ENCODE measurements around the gene VASH1. TPM values are rescaled to one million over a fixed set of nuclear protein-coding genes. Genes with fewer than 3 reads are reported as not detected.

VASH1 gene
- total and polyA plus RNA-seq, 2 donors (not counting 1 experiment from before 2014, with no cell fraction given), result 2.5 to 4.5 TPM

GRCh38 chr14:76772300-76773187 is 11.3 kb downstream of the VASH1 start:
- DNase-seq (ENCODE audit: low read depth in 2 of 2), result peak; percentile 44 to 81
- no peak overlapping the region for H3K9ac ChIP-seq (ENCODE audit: insufficient read depth, low read length)
- H3K27ac ChIP-seq (ENCODE audit: insufficient read depth, low read length), result peak overlapping the region; percentile 21

GRCh38 chr14:76773188-76773885 is 12.1 kb downstream of the VASH1 start:
- Histone ChIP-seq H3K4me2 (ENCODE audit: extremely low read depth, insufficient read depth, low read length) (peak overlapping the region; percentile 25), H3K9me3 (ENCODE audit: control insufficient read depth, insufficient read depth, low read depth, low read length) (no peaks in the 10 kb centered on the region), H3K79me2 (ENCODE audit: control insufficient read depth, insufficient read depth, low read length) (no peaks in the 10 kb centered on the region), H3K4me3 (replicated peaks in 1 of 4; ENCODE audit: control extremely low read depth in 1 of 4, insufficient read depth in 1 of 4, low read depth in 3 of 4, low read length in 4 of 4) (no peak overlapping the region), H3K27ac (ENCODE audit: insufficient read depth, low read length) (peak overlapping the region; percentile 21), H2AFZ (ENCODE audit: low read length) (peak overlapping the region; percentile 15), H3K4me1 (ENCODE audit: control insufficient read depth, extremely low read depth, insufficient read depth, low read length) (peaks cover 15% of the 10 kb centered on the region), H3K36me3 (ENCODE audit: control insufficient read depth, insufficient read depth, low read length) (no peaks in the 10 kb centered on the region), H3K9ac (ENCODE audit: insufficient read depth, low read length) (no peak overlapping the region), H3K27me3 (ENCODE audit: control insufficient read depth, insufficient read depth, low read length) (no peaks in the 10 kb centered on the region), H4K20me1 (ENCODE audit: control insufficient read depth, extremely low read depth, insufficient read depth, low read length) (no peaks in the 10 kb centered on the region)
- peak; percentile 82 to 87 for DNase-seq (ENCODE audit: low read depth in 2 of 2)
- TF ChIP-seq, protein P1, sequence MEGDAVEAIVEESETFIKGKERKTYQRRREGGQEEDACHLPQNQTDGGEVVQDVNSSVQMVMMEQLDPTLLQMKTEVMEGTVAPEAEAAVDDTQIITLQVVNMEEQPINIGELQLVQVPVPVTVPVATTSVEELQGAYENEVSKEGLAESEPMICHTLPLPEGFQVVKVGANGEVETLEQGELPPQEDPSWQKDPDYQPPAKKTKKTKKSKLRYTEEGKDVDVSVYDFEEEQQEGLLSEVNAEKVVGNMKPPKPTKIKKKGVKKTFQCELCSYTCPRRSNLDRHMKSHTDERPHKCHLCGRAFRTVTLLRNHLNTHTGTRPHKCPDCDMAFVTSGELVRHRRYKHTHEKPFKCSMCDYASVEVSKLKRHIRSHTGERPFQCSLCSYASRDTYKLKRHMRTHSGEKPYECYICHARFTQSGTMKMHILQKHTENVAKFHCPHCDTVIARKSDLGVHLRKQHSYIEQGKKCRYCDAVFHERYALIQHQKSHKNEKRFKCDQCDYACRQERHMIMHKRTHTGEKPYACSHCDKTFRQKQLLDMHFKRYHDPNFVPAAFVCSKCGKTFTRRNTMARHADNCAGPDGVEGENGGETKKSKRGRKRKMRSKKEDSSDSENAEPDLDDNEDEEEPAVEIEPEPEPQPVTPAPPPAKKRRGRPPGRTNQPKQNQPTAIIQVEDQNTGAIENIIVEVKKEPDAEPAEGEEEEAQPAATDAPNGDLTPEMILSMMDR (conservative IDR thresholded peaks at IDR 0.05 in 1 of 2, IDR thresholded peaks at IDR 0.05 in 1 of 2; ENCODE audit: low read depth in 1 of 2, low read length in 2 of 2), result peak; percentile 7 to 19
- TF ChIP-seq EZH2 (IDR thresholded peaks at IDR 0.05; ENCODE audit: low read length, missing control alignments), result no peak

More at GRCh38 chr14:76772300-76773187, 11.3 kb downstream of the VASH1 start:
- H3K4me2 ChIP-seq (ENCODE audit: extremely low read depth, insufficient read depth, low read length), result peak overlapping the region; percentile 23
- no peak for TF ChIP-seq EZH2 (IDR thresholded peaks at IDR 0.05; ENCODE audit: low read length, missing control alignments)
- TF ChIP-seq, protein P1 (conservative IDR thresholded peaks at IDR 0.05 in 1 of 2, IDR thresholded peaks at IDR 0.05 in 1 of 2; ENCODE audit: low read depth in 1 of 2, low read length in 2 of 2), result no peak
- H2AFZ ChIP-seq (ENCODE audit: low read length), result peak overlapping the region; percentile 74
- no peak overlapping the region for H3K4me3 ChIP-seq (replicated peaks in 1 of 4; ENCODE audit: control extremely low read depth in 1 of 4, insufficient read depth in 1 of 4, low read depth in 3 of 4, low read length in 4 of 4)
- no peaks in the 10 kb centered on the region for H3K27me3 ChIP-seq (ENCODE audit: control insufficient read depth, insufficient read depth, low read length)
- no peaks in the 10 kb centered on the region for H3K36me3 ChIP-seq (ENCODE audit: control insufficient read depth, insufficient read depth, low read length)
- H3K9me3 ChIP-seq (ENCODE audit: control insufficient read depth, insufficient read depth, low read depth, low read length), result no peaks in the 10 kb centered on the region
- no peaks in the 10 kb centered on the region for H4K20me1 ChIP-seq (ENCODE audit: control insufficient read depth, extremely low read depth, insufficient read depth, low read length)
- peaks cover 15% of the 10 kb centered on the region for H3K4me1 ChIP-seq (ENCODE audit: control insufficient read depth, extremely low read depth, insufficient read depth, low read length)
- H3K79me2 ChIP-seq (ENCODE audit: control insufficient read depth, insufficient read depth, low read length), result no peaks in the 10 kb centered on the region
